Karpas-422 (cell line): Measurements from ENCODE around the gene C1QTNF9B. TPM values are rescaled to one million over a fixed set of nuclear protein-coding genes. Genes with fewer than 3 reads are reported as not detected.
A peak's percentile ranks its signal among the peaks of the same experiment; 100 is the strongest.
"Not testable (repeated sequence)": the region's sequence is repeated elsewhere in the genome, so short reads cannot be mapped to it uniquely, and the experiment has no call there.

Experiments
- DNase-seq: peaks from one replicate; pipeline ENCODE4 v3.0.0-alpha.2; 2015
- H2AFZ ChIP-seq: fragments of 200-600 bp; sonication (generic); 2 replicates; pipeline ENCODE4 v1.6.1; 2014; ENCODE audit warnings: antibody characterized with exemption, low read length, mixed read lengths
- H3K27ac ChIP-seq: fragments of 200-600 bp; sonication (generic); 2 replicates; pipeline ENCODE4 v1.5.1; 2014; ENCODE audit warnings: mild to moderate bottlenecking, low read length, moderate library complexity
- H3K27me3 ChIP-seq: fragments of 200-600 bp; sonication (generic); 2 replicates; pipeline ENCODE4 v1.6.1; 2014; ENCODE audit warnings: low read length, mixed read lengths
- H3K36me3 ChIP-seq: fragments of 200-600 bp; sonication (generic); 2 replicates; pipeline ENCODE4 v1.6.1; 2014; ENCODE audit warnings: low read length, mixed read lengths; ENCODE audit not compliant: insufficient read depth
- H3K4me1 ChIP-seq: fragments of 200-600 bp; sonication (generic); 2 replicates; pipeline ENCODE4 v1.6.1; 2014; ENCODE audit warnings: mild to moderate bottlenecking, low read length, mixed read lengths
- H3K4me2 ChIP-seq: fragments of 200-600 bp; sonication (generic); 2 replicates; pipeline ENCODE4 v1.6.1; 2014; ENCODE audit warnings: low read length, low read depth, mild to moderate bottlenecking; ENCODE audit not compliant: poor library complexity, severe bottlenecking
- H3K4me3 ChIP-seq: fragments of 200-600 bp; sonication (generic); 2 replicates; pipeline ENCODE4 v1.5.1; 2014; ENCODE audit warnings: mild to moderate bottlenecking, antibody characterized with exemption, low read length, mixed read lengths
- H3K79me2 ChIP-seq: fragments of 200-600 bp; sonication (generic); 2 replicates; pipeline ENCODE4 v1.6.1; 2014; ENCODE audit warnings: mild to moderate bottlenecking, low read length, mixed read lengths
- H3K9ac ChIP-seq: fragments of 200-600 bp; sonication (generic); 2 replicates; pipeline ENCODE4 v1.6.0; 2014; ENCODE audit warnings: low read length
- H3K9me2 ChIP-seq: fragments of 200-600 bp; sonication (generic), shearing (Covaris generic); replicated peaks from 2 replicates; pipeline ENCODE4 v1.6.0; 2014; ENCODE audit warnings: mild to moderate bottlenecking, low read length, moderate library complexity; ENCODE audit not compliant: insufficient read depth
- H3K9me3 ChIP-seq: fragments of 300-700, 200-600 bp; sonication (generic); 2 replicates; pipeline ENCODE4 v1.6.1; 2014; ENCODE audit warnings: low read length, mixed read lengths
- H4K20me1 ChIP-seq: fragments of 200-600 bp; sonication (generic); 2 replicates; pipeline ENCODE4 v1.6.1; 2014; ENCODE audit warnings: mild to moderate bottlenecking, antibody characterized with exemption, low read length, low read depth; ENCODE audit not compliant: insufficient read depth
- total RNA-seq: library from RNA; depleted of rRNA; stranded (reverse); fragments of >200 nt; shearing (Covaris generic); gene quantifications from 2 replicates; pipeline ENCODE4 v1.2.3, GENCODE V29; 2014; ENCODE audit warnings: low replicate concordance

C1QTNF9B gene
- total RNA-seq, 1 experiment from 2014 or later, result not detected

GRCh38 chr13:23903906-23904280 lies 6.6 kb upstream of the C1QTNF9B start:
- Histone ChIP-seq H3K9me3 (no peaks in the 10 kb centered on the region), H2AFZ (no peak overlapping the region), H3K9ac (no peak overlapping the region), H3K79me2 (no peaks in the 10 kb centered on the region), H4K20me1 (no peaks in the 10 kb centered on the region), H3K9me2 (no peaks in the 10 kb centered on the region), H3K27me3 (no peaks in the 10 kb centered on the region), H3K4me2 (no peak overlapping the region), H3K36me3 (no peaks in the 10 kb centered on the region), H3K27ac (no peak overlapping the region), H3K4me3 (no peak overlapping the region), H3K4me1 (peaks cover 13% of the 10 kb centered on the region)
- DNase-seq, result no peak

GRCh38 chr13:23902975-23903905 lies 5.9 kb upstream of the C1QTNF9B start:
- Histone ChIP-seq H4K20me1 (no peaks in the 10 kb centered on the region), H3K27me3 (no peaks in the 10 kb centered on the region), H3K4me1 (peaks cover 13% of the 10 kb centered on the region), H3K27ac (no peak overlapping the region), H3K36me3 (no peaks in the 10 kb centered on the region), H2AFZ (no peak overlapping the region), H3K9ac (no peak overlapping the region), H3K9me2 (no peaks in the 10 kb centered on the region), H3K4me2 (no peak overlapping the region), H3K79me2 (no peaks in the 10 kb centered on the region), H3K4me3 (no peak overlapping the region), H3K9me3 (no peaks in the 10 kb centered on the region)
- no peak for DNase-seq

GRCh38 chr13:23901365-23901764 lies 4.1 kb upstream of the C1QTNF9B start:
- DNase-seq, result no peak
- no peak overlapping the region for H2AFZ ChIP-seq
- no peaks in the 10 kb centered on the region for H3K9me2 ChIP-seq
- H3K4me1 ChIP-seq, result peaks cover 13% of the 10 kb centered on the region
- H3K27ac ChIP-seq, result no peak overlapping the region
- H3K36me3 ChIP-seq, result no peaks in the 10 kb centered on the region
- H3K79me2 ChIP-seq, result no peaks in the 10 kb centered on the region
- H3K9me3 ChIP-seq, result no peaks in the 10 kb centered on the region
- no peaks in the 10 kb centered on the region for H4K20me1 ChIP-seq
- H3K27me3 ChIP-seq, result no peaks in the 10 kb centered on the region
- no peak overlapping the region for H3K4me3 ChIP-seq
- no peak overlapping the region for H3K9ac ChIP-seq
- no peak overlapping the region for H3K4me2 ChIP-seq

- no peak overlapping the region for H3K27ac ChIP-seq
- H3K9ac ChIP-seq, result no peak overlapping the region
- peaks cover 13% of the 10 kb centered on the region for H3K4me1 ChIP-seq
- no peak overlapping the region for H3K4me2 ChIP-seq
- no peaks in the 10 kb centered on the region for H3K79me2 ChIP-seq
- H3K9me2 ChIP-seq, result no peaks in the 10 kb centered on the region
- no peaks in the 10 kb centered on the region for H3K27me3 ChIP-seq
- DNase-seq, result peak; percentile 72
- H4K20me1 ChIP-seq, result no peaks in the 10 kb centered on the region
- no peak overlapping the region for H2AFZ ChIP-seq
- H3K36me3 ChIP-seq, result no peaks in the 10 kb centered on the region
- no peak overlapping the region for H3K4me3 ChIP-seq
- H3K9me3 ChIP-seq, result no peaks in the 10 kb centered on the region
These were observed 2.3 kb upstream of the C1QTNF9B start for GRCh38 chr13:23899555-23899954.

GRCh38 chr13:23898101-23898500 lies 799 bp upstream of the C1QTNF9B start:
- H3K36me3 ChIP-seq, result no peaks in the 10 kb centered on the region
- no peak overlapping the region for H3K27ac ChIP-seq
- H3K4me1 ChIP-seq, result peaks cover 13% of the 10 kb centered on the region
- no peak overlapping the region for H3K9ac ChIP-seq
- no peaks in the 10 kb centered on the region for H3K9me2 ChIP-seq
- no peak overlapping the region for H3K4me2 ChIP-seq
- no peaks in the 10 kb centered on the region for H3K27me3 ChIP-seq
- no peaks in the 10 kb centered on the region for H4K20me1 ChIP-seq
- H3K79me2 ChIP-seq, result no peaks in the 10 kb centered on the region
- no peak overlapping the region for H2AFZ ChIP-seq
- no peaks in the 10 kb centered on the region for H3K9me3 ChIP-seq
- H3K4me3 ChIP-seq, result no peak overlapping the region
- DNase-seq, result no peak

GRCh38 chr13:23894746-23895145 lies 2.6 kb downstream of the C1QTNF9B start:
- not testable (repeated sequence) for H4K20me1 ChIP-seq, H3K4me3 ChIP-seq, H3K9ac ChIP-seq, H3K27me3 ChIP-seq, H3K36me3 ChIP-seq, DNase-seq, H3K9me3 ChIP-seq, H3K79me2 ChIP-seq, H3K9me2 ChIP-seq, H2AFZ ChIP-seq, H3K27ac ChIP-seq, H3K4me2 ChIP-seq
- H3K4me1 ChIP-seq, result peaks cover 12% of the 10 kb centered on the region

GRCh38 chr13:23893791-23894190 lies 3.5 kb downstream of the C1QTNF9B start:
- peaks cover 14% of the 10 kb centered on the region for H3K4me1 ChIP-seq
- not testable (repeated sequence) for H3K9me3 ChIP-seq

GRCh38 chr13:23889615-23890607 lies 7.4 kb downstream of the C1QTNF9B start:
- H3K4me1 ChIP-seq, result peaks cover 33% of the 10 kb centered on the region
- peak overlapping the region; percentile 67 for H3K9ac ChIP-seq
- no peaks in the 10 kb centered on the region for H3K9me3 ChIP-seq
- H3K27me3 ChIP-seq, result no peaks in the 10 kb centered on the region
- H4K20me1 ChIP-seq, result no peaks in the 10 kb centered on the region
- no peaks in the 10 kb centered on the region for H3K9me2 ChIP-seq
- peaks cover 18% of the 10 kb centered on the region for H3K79me2 ChIP-seq
- H3K4me3 ChIP-seq, result peak overlapping the region; percentile 92
- H3K36me3 ChIP-seq, result peaks cover 3% of the 10 kb centered on the region; the same call in 1 of the 2 replicates
- DNase-seq, result peak; percentile 78
- peak overlapping the region; percentile 78 for H3K27ac ChIP-seq
- H3K4me2 ChIP-seq, result peak overlapping the region; percentile 93
- peak overlapping the region; percentile 97 for H2AFZ ChIP-seq

More at GRCh38 chr13:23893791-23894190, 3.5 kb downstream of the C1QTNF9B start:
- H4K20me1 ChIP-seq, DNase-seq, H3K79me2 ChIP-seq, H3K4me2 ChIP-seq, H2AFZ ChIP-seq, H3K36me3 ChIP-seq, H3K27ac ChIP-seq, H3K9ac ChIP-seq, H3K27me3 ChIP-seq, H3K4me3 ChIP-seq, H3K9me2 ChIP-seq: not testable (repeated sequence)
